HG03103 (cell line): Measurements from ENCODE around the gene SLC5A11.

Experiments
- ATAC-seq: cut with Tn5 transposase; IDR thresholded peaks from one replicate; pipeline ENCODE4 v1.9.1; 2021; ENCODE audit warnings: low read depth; ENCODE audit not compliant: unreplicated experiment

SLC5A11 gene

GRCh38 chr16:24915019-24915418 lies 69.3 kb downstream of the SLC5A11 start:
- ATAC-seq = no peak

GRCh38 chr16:24915576-24915975 lies 69.8 kb downstream of the SLC5A11 start:
- ATAC-seq = no peak

- no peak for ATAC-seq
Measured at GRCh38 chr16:24917236-24917635, 71.5 kb downstream of the SLC5A11 start.

GRCh38 chr16:24917891-24918290 lies 72.1 kb downstream of the SLC5A11 start:
- ATAC-seq = no peak

GRCh38 chr16:24918641-24919040 lies 72.9 kb downstream of the SLC5A11 start:
- ATAC-seq = no peak

- ATAC-seq = no peak
Measured at GRCh38 chr16:24919536-24919935, 73.8 kb downstream of the SLC5A11 start.

- no peak for ATAC-seq
Measured at GRCh38 chr16:24920568-24920967, 74.8 kb downstream of the SLC5A11 start.

GRCh38 chr16:24921229-24921628 lies 75.5 kb downstream of the SLC5A11 start:
- ATAC-seq = no peak

GRCh38 chr16:24925163-24925562 lies 79.4 kb downstream of the SLC5A11 start:
- no peak for ATAC-seq

- ATAC-seq = no peak
Measured at GRCh38 chr16:24929409-24929808, 83.6 kb downstream of the SLC5A11 start.

GRCh38 chr16:24930440-24930839 lies 84.7 kb downstream of the SLC5A11 start:
- ATAC-seq = no peak

GRCh38 chr16:24931091-24931490 lies 85.3 kb downstream of the SLC5A11 start:
- ATAC-seq = no peak

- no peak for ATAC-seq
Measured at GRCh38 chr16:24935336-24935735, 89.6 kb downstream of the SLC5A11 start.

- ATAC-seq = no peak
Measured at GRCh38 chr16:24936151-24936550, 90.4 kb downstream of the SLC5A11 start.

- no peak for ATAC-seq
Measured at GRCh38 chr16:24939224-24939623, 93.5 kb downstream of the SLC5A11 start.

GRCh38 chr16:24939738-24940137 lies 94.0 kb downstream of the SLC5A11 start:
- ATAC-seq = no peak

GRCh38 chr16:24943471-24943870 lies 97.7 kb downstream of the SLC5A11 start:
- ATAC-seq = no peak

- ATAC-seq = no peak
Measured at GRCh38 chr16:24944206-24944605, 98.4 kb downstream of the SLC5A11 start.

- ATAC-seq = no peak
Measured at GRCh38 chr16:24946155-24946554, 100.4 kb downstream of the SLC5A11 start.

- ATAC-seq = no peak
Measured at GRCh38 chr16:24950275-24950674, 104.5 kb downstream of the SLC5A11 start.

- no peak for ATAC-seq
Measured at GRCh38 chr16:24953306-24953705, 107.5 kb downstream of the SLC5A11 start.

GRCh38 chr16:24953721-24954120 lies 108.0 kb downstream of the SLC5A11 start:
- no peak for ATAC-seq

- ATAC-seq = no peak
Measured at GRCh38 chr16:24954137-24954536, 108.4 kb downstream of the SLC5A11 start.
